HS-5 (cell line): ENCODE measurements around the gene ACKR4.

Experiments
- DNase-seq: peaks from one replicate; pipeline ENCODE4 v3.0.0-alpha.2; 2012; ENCODE audit warnings: low read depth

Gene ACKR4

GRCh38 chr3:132641837-132642538, 44.9 kb downstream of the ACKR4 start:
- no peak for DNase-seq

GRCh38 chr3:132642539-132642847, 45.4 kb downstream of the ACKR4 start:
- DNase-seq: no peak

- no peak for DNase-seq
Observed at GRCh38 chr3:132643366-132643765, 46.3 kb downstream of the ACKR4 start.

- no peak for DNase-seq
Observed at GRCh38 chr3:132645058-132645457, 48.0 kb downstream of the ACKR4 start.

- DNase-seq: no peak
Observed at GRCh38 chr3:132650153-132650552, 53.1 kb downstream of the ACKR4 start.
